WTC11 (cell line): ENCODE results near the gene KCNS3.

Experiments used
- CBFB ChIP-seq: sonication (generic); formaldehyde crosslinking; IDR thresholded peaks from 2 replicates; pipeline ENCODE4 v1.8.1; 2022; ENCODE audit warnings: mild to moderate bottlenecking, low read depth, missing genetic modification reagents
- CREM ChIP-seq: sonication (generic); formaldehyde crosslinking; IDR thresholded peaks from 2 replicates; pipeline ENCODE4 v1.8.1; 2022; ENCODE audit warnings: mild to moderate bottlenecking, missing genetic modification reagents, moderate library complexity
- ESRRA ChIP-seq: sonication (generic); formaldehyde crosslinking; IDR thresholded peaks from 2 replicates; pipeline ENCODE4 v1.8.1; 2022; ENCODE audit warnings: mild to moderate bottlenecking, missing genetic modification reagents, borderline replicate concordance
- OVOL2 ChIP-seq: fragments of 250-450 bp; sonication (Bioruptor Pico); IDR thresholded peaks from 2 replicates; pipeline ENCODE4 v1.9.0; 2021; ENCODE audit warnings: mild to moderate bottlenecking, borderline replicate concordance
- PRRX2 ChIP-seq: fragments of 250-450 bp; sonication (Bioruptor Pico); IDR thresholded peaks from 2 replicates; pipeline ENCODE4 v1.8.0; 2021; ENCODE audit warnings: mild to moderate bottlenecking
- SP1 ChIP-seq: sonication (generic); formaldehyde crosslinking; conservative IDR thresholded peaks from 2 replicates; pipeline ENCODE4 v1.8.1; 2022; ENCODE audit warnings: missing genetic modification reagents
- ZNF121 ChIP-seq: sonication (generic); formaldehyde crosslinking; IDR thresholded peaks from 2 replicates; pipeline ENCODE4 v1.8.0; 2023; ENCODE audit warnings: missing genetic modification reagents
- TF ChIP-seq, protein P1 (sequence below): fragments of 200-600 bp; IDR thresholded peaks from 2 replicates; pipeline ENCODE4 v1.8.0; 2022; ENCODE audit warnings: antibody characterized with exemption
- TF ChIP-seq, protein P2 (sequence below): sonication (generic); formaldehyde crosslinking; IDR thresholded peaks from 2 replicates; pipeline ENCODE4 v1.8.0; 2022; ENCODE audit warnings: mild to moderate bottlenecking, missing genetic modification reagents
- TF ChIP-seq, protein P3 (sequence below): sonication (generic); formaldehyde crosslinking; IDR thresholded peaks from 2 replicates; pipeline ENCODE4 v1.8.0; 2022; ENCODE audit warnings: missing genetic modification reagents
- TF ChIP-seq, protein P4 (sequence below): sonication (generic); formaldehyde crosslinking; IDR thresholded peaks from 2 replicates; pipeline ENCODE4 v1.8.1; 2023; ENCODE audit warnings: mild to moderate bottlenecking, missing genetic modification reagents
- TF ChIP-seq, protein P5 (sequence below): sonication (generic); formaldehyde crosslinking; IDR thresholded peaks from 2 replicates; pipeline ENCODE4 v1.8.0; 2022; ENCODE audit warnings: mild to moderate bottlenecking, missing genetic modification reagents
- TF ChIP-seq, protein P6 (sequence below): sonication (generic); formaldehyde crosslinking; IDR thresholded peaks from 2 replicates; pipeline ENCODE4 v1.8.1; 2023; ENCODE audit warnings: mild to moderate bottlenecking, missing genetic modification reagents, moderate library complexity
- TF ChIP-seq, protein P7 (sequence below): sonication (generic); formaldehyde crosslinking; conservative IDR thresholded peaks from 2 replicates; pipeline ENCODE4 v1.8.1; 2022; ENCODE audit warnings: mild to moderate bottlenecking, missing genetic modification reagents

DNA sequence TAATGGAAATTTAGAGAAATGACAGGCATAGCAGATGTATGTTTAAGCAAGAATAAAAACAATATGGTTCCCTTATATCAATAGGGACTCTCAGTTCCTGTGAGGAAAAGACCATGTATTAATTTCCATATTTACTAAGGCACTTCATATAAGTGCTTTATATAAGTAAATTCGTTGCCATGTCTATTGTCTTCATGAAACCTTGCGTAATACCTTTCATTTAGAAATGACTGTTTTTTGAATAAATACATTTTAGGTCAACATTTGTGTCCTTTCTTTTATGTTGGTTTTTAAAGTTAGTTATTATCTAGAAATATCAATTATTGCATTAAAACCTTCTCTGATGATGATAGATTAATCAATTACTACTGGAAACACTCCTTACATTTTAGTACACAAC lies 83.3 kb downstream of the KCNS3 start:
- TF ChIP-seq, protein P1, sequence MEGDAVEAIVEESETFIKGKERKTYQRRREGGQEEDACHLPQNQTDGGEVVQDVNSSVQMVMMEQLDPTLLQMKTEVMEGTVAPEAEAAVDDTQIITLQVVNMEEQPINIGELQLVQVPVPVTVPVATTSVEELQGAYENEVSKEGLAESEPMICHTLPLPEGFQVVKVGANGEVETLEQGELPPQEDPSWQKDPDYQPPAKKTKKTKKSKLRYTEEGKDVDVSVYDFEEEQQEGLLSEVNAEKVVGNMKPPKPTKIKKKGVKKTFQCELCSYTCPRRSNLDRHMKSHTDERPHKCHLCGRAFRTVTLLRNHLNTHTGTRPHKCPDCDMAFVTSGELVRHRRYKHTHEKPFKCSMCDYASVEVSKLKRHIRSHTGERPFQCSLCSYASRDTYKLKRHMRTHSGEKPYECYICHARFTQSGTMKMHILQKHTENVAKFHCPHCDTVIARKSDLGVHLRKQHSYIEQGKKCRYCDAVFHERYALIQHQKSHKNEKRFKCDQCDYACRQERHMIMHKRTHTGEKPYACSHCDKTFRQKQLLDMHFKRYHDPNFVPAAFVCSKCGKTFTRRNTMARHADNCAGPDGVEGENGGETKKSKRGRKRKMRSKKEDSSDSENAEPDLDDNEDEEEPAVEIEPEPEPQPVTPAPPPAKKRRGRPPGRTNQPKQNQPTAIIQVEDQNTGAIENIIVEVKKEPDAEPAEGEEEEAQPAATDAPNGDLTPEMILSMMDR = no peak
- TF ChIP-seq OVOL2 = no peak
- no peak for TF ChIP-seq PRRX2 (CRISPR knock-in tag)
- TF ChIP-seq, protein P2, sequence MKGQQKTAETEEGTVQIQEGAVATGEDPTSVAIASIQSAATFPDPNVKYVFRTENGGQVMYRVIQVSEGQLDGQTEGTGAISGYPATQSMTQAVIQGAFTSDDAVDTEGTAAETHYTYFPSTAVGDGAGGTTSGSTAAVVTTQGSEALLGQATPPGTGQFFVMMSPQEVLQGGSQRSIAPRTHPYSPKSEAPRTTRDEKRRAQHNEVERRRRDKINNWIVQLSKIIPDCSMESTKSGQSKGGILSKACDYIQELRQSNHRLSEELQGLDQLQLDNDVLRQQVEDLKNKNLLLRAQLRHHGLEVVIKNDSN (CRISPR knock-in tag) = no peak
- TF ChIP-seq CREM (CRISPR knock-in tag) = no peak
- TF ChIP-seq, protein P3, sequence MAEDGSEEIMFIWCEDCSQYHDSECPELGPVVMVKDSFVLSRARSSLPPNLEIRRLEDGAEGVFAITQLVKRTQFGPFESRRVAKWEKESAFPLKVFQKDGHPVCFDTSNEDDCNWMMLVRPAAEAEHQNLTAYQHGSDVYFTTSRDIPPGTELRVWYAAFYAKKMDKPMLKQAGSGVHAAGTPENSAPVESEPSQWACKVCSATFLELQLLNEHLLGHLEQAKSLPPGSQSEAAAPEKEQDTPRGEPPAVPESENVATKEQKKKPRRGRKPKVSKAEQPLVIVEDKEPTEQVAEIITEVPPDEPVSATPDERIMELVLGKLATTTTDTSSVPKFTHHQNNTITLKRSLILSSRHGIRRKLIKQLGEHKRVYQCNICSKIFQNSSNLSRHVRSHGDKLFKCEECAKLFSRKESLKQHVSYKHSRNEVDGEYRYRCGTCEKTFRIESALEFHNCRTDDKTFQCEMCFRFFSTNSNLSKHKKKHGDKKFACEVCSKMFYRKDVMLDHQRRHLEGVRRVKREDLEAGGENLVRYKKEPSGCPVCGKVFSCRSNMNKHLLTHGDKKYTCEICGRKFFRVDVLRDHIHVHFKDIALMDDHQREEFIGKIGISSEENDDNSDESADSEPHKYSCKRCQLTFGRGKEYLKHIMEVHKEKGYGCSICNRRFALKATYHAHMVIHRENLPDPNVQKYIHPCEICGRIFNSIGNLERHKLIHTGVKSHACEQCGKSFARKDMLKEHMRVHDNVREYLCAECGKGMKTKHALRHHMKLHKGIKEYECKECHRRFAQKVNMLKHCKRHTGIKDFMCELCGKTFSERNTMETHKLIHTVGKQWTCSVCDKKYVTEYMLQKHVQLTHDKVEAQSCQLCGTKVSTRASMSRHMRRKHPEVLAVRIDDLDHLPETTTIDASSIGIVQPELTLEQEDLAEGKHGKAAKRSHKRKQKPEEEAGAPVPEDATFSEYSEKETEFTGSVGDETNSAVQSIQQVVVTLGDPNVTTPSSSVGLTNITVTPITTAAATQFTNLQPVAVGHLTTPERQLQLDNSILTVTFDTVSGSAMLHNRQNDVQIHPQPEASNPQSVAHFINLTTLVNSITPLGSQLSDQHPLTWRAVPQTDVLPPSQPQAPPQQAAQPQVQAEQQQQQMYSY (CRISPR knock-in tag) = no peak
- TF ChIP-seq SP1 (CRISPR knock-in tag) = no peak
- TF ChIP-seq, protein P4, sequence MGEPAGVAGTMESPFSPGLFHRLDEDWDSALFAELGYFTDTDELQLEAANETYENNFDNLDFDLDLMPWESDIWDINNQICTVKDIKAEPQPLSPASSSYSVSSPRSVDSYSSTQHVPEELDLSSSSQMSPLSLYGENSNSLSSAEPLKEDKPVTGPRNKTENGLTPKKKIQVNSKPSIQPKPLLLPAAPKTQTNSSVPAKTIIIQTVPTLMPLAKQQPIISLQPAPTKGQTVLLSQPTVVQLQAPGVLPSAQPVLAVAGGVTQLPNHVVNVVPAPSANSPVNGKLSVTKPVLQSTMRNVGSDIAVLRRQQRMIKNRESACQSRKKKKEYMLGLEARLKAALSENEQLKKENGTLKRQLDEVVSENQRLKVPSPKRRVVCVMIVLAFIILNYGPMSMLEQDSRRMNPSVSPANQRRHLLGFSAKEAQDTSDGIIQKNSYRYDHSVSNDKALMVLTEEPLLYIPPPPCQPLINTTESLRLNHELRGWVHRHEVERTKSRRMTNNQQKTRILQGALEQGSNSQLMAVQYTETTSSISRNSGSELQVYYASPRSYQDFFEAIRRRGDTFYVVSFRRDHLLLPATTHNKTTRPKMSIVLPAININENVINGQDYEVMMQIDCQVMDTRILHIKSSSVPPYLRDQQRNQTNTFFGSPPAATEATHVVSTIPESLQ = no peak
- TF ChIP-seq, protein P5, sequence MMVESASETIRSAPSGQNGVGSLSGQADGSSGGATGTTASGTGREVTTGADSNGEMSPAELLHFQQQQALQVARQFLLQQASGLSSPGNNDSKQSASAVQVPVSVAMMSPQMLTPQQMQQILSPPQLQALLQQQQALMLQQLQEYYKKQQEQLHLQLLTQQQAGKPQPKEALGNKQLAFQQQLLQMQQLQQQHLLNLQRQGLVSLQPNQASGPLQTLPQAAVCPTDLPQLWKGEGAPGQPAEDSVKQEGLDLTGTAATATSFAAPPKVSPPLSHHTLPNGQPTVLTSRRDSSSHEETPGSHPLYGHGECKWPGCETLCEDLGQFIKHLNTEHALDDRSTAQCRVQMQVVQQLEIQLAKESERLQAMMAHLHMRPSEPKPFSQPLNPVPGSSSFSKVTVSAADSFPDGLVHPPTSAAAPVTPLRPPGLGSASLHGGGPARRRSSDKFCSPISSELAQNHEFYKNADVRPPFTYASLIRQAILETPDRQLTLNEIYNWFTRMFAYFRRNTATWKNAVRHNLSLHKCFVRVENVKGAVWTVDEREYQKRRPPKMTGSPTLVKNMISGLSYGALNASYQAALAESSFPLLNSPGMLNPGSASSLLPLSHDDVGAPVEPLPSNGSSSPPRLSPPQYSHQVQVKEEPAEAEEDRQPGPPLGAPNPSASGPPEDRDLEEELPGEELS (CRISPR knock-in tag) = no peak
- TF ChIP-seq, protein P6, sequence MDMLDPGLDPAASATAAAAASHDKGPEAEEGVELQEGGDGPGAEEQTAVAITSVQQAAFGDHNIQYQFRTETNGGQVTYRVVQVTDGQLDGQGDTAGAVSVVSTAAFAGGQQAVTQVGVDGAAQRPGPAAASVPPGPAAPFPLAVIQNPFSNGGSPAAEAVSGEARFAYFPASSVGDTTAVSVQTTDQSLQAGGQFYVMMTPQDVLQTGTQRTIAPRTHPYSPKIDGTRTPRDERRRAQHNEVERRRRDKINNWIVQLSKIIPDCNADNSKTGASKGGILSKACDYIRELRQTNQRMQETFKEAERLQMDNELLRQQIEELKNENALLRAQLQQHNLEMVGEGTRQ (CRISPR knock-in tag) = no peak
- TF ChIP-seq, protein P7, sequence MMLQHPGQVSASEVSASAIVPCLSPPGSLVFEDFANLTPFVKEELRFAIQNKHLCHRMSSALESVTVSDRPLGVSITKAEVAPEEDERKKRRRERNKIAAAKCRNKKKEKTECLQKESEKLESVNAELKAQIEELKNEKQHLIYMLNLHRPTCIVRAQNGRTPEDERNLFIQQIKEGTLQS (CRISPR knock-in tag) = no peak
- TF ChIP-seq CBFB (CRISPR knock-in tag) = no peak
- TF ChIP-seq ESRRA (CRISPR knock-in tag) = no peak
- no peak for TF ChIP-seq ZNF121
